Measurements from ENCODE around the gene SYNE2.

The SYNE2 gene

DNA sequence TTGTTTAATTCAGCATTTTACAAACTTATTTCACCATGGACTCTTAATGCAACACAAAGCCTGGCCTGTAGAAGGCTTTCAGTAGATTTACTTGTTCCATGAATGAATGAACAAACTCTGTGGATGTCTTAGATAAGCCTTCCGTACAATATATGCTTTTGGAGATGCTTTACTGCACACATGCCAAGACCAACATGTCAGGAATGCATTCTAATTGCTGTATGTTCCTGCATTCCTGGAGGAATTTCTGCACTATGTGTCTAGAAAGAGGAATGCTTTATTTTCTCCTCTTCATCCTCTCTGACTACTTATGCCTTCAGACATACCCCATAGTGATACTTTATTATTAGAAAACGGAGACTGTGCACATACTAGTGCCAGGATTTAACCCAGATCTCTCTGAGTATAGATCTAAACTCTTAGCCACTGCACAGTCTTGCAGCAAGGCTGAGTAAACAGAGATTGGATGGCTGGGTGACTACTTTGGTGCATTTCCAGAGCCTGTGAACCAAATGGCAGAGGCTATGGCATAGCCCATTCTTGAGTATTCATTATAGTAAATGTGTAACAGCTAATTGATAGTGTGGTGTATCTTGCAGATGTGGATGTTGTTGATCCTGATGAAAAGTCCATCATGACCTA is 108.2 kb downstream of the SYNE2 start:
- DNase-seq (ENCODE audit: low read depth), result no peak

DNA sequence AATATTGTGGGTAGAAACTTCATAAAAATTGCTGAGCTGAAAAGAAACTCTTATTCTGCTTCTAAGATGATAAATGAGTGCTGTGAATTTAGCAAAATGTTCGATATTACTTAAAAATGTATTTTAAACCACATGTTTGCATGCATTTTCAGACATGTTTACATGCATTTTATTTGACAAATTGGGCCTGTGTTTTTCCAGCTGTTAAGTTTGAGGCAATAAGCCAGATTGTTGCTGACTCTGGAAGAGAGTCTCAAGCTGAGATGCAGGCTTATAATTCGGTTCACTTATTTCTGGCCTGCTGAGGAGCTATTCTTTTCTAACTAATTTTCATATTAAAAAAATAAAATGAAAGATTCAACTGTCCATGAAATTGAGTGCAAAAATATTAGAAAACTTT is 110.1 kb downstream of the SYNE2 start:
- DNase-seq (ENCODE audit: low read depth), result no peak

- no peak for DNase-seq (ENCODE audit: low read depth)
These were observed 110.6 kb downstream of the SYNE2 start for GRCh38 chr14:63963439-63963838.

- no peak for DNase-seq (ENCODE audit: low read depth)
These were observed 111.3 kb downstream of the SYNE2 start for GRCh38 chr14:63964113-63964512.

- DNase-seq (ENCODE audit: low read depth), result no peak
These were observed 113.6 kb downstream of the SYNE2 start for GRCh38 chr14:63966407-63966806.

DNA sequence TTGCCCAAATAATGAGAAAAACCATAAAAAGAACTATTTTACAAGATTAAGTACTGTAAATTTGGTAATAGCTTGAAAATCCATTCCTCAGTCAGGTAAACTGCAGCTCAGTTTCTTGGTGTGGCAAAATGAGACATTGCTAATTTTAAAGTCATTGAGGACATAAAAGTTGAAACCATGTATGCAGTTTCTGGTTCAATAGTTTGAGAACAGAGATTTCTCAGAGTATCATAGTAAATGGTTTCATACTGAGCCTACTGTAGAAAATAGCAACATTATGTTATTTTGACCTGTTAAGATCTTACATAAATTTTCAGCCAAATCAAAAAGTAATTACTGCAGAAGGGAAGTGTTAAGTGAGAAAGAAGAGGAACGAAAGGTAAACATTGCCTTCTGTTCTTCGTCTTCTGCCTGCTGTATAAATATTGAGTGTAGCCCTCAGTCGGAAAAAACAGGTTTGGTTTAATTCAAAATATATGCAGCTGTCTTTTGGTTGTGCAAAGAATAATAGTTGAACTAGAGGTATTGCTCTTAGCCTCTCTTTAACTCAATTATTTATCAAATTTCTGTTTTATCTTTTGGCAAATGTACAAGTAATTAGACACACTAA is 119.6 kb downstream of the SYNE2 start:
- no peak for DNase-seq (ENCODE audit: low read depth)

- DNase-seq (ENCODE audit: low read depth), result no peak
These were observed 121.4 kb downstream of the SYNE2 start for GRCh38 chr14:63974176-63974575.

- DNase-seq (ENCODE audit: low read depth), result no peak
These were observed 128.8 kb downstream of the SYNE2 start for GRCh38 chr14:63981569-63981968.

DNA sequence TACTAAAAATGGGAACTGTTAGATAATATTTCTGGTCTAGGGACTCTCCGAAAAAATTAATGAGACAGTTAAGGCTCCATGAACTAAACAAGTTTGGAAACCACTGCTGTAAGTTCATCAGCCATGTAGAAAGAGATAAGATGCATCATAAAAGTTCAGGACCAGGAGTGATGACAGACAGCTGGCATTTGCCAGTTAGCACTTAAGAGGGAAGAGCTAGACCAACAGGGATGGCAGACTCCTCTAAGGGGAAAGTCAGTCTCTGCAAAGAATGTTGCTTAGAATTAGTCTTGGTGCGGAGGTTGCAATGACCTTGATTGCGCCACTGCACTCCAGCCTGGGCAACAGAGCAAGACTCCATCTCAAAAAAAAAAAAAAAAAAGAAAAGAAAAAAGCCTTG is 129.4 kb downstream of the SYNE2 start:
- DNase-seq (ENCODE audit: low read depth), result no peak

- no peak for DNase-seq (ENCODE audit: low read depth)
These were observed 129.8 kb downstream of the SYNE2 start for GRCh38 chr14:63982629-63983028.

- peak; percentile 39 for DNase-seq (ENCODE audit: low read depth)
These were observed 134.2 kb downstream of the SYNE2 start for GRCh38 chr14:63986789-63987533.

DNA sequence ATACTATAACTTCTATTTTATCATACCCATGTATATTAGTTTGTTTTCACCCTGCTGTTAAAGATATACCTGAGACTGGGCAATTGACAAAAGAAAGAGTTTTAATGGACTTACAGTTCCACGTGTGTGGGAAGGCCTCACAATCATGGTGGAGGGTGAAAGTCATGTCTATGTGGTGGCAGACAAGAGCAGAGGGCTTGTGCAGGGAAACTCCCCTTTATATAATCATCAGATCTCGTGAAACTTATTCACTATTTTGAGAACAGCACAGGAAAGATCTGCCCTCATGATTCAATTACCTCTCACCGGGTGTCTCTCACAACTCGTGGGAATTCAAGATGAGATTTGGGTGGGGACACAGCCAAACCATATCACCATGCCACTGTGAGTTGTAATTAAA is 135.8 kb downstream of the SYNE2 start:
- no peak for DNase-seq (ENCODE audit: low read depth)

DNA sequence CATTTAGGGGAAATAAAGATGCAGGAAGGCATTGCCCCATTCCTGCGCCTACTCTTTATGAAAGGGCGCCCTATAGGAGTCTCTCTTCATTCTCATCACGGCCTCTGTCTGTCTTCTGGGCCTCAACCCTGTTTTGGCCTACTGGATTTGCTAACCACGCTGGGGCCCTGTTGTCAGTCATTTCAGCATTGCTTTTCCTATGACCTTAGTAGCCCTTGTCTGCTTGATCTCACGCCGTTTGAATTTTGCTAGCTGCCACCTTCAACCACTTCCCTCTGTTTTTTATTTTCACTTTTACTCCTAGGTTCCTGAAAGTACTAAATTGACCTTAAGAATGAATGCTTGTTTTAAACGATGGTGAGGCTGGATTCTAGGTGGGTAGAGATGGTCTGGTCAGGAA is 139.0 kb downstream of the SYNE2 start:
- DNase-seq (ENCODE audit: low read depth), result no peak

GRCh38 chr14:63992858-63993257 is 140.1 kb downstream of the SYNE2 start:
- DNase-seq (ENCODE audit: low read depth), result no peak

- DNase-seq (ENCODE audit: low read depth), result no peak
These were observed 141.2 kb downstream of the SYNE2 start for GRCh38 chr14:63993992-63994391.

GRCh38 chr14:63995285-63995684 is 142.5 kb downstream of the SYNE2 start:
- DNase-seq (ENCODE audit: low read depth), result no peak

- no peak for DNase-seq (ENCODE audit: low read depth)
These were observed 143.2 kb downstream of the SYNE2 start for GRCh38 chr14:63996016-63996415.

- no peak for DNase-seq (ENCODE audit: low read depth)
These were observed 143.9 kb downstream of the SYNE2 start for GRCh38 chr14:63996625-63997220.

DNA sequence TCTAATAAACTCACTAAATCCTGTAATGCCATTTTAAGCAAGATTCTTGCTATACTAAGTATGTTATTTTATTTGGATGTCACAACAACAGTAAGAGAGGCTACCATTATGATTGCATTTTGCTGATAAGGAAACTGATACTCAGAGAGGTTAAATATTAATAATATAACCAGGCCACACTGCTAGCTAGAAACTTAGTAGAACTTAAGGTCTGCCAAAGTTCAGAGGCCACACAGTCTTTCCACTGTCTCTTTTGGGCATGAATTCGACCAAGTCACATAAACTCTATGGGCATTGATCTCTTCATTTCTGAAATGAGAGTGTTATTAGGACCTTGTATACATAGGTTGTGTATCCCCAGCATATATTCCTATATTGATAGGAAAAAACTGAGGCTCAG is 147.9 kb downstream of the SYNE2 start:
- no peak for DNase-seq (ENCODE audit: low read depth)

- DNase-seq (ENCODE audit: low read depth), result no peak
These were observed 153.0 kb downstream of the SYNE2 start for GRCh38 chr14:64005822-64006221.

GRCh38 chr14:64008016-64008415 is 155.2 kb downstream of the SYNE2 start:
- DNase-seq (ENCODE audit: low read depth), result no peak

DNA sequence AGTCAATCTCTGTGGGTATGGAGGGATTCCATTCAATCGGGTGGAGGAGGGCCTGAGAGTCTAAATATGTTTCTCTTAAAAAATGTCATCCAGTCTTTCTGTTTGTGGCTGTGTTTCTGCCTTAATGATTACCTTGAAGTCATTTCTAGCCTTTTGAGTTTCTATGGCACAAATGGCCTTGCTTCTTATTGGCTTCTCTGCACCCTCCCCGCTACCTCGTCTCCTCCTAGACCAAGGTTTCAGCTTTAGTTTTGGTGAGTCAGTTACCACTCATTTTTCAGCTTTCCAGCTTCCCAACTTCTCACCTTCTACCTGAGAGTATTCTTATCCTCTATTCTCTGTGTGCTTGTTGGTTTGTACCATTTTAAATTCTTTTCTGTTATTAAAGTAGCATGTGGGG is 159.2 kb downstream of the SYNE2 start:
- DNase-seq (ENCODE audit: low read depth), result no peak

- no peak for DNase-seq (ENCODE audit: low read depth)
These were observed 159.9 kb downstream of the SYNE2 start for GRCh38 chr14:64012720-64013119.
